Esophagus muscularis mucosa (tissue), 4 donors: ENCODE data around the gene ELP6. TPM values are rescaled to one million over a fixed set of nuclear protein-coding genes. Genes with fewer than 3 reads are reported as not detected.
"Not testable (repeated sequence)": the region's sequence is repeated elsewhere in the genome, so short reads cannot be mapped to it uniquely, and the experiment has no call there.

Experiments
- DNase-seq: peaks from one replicate; pipeline ENCODE4 v3.0.0-alpha.2; 2017; ENCODE audit errors: extremely low spot score
- H3K27ac ChIP-seq, 4 donors: fragments of 200-600 bp; sonication (generic); replicated peaks in 1 of 4; 1 replicate in 3 of 4; 2 replicates in 1 of 4; pipeline ENCODE4 v1.5.1; 2016 to 2019; ENCODE audit warnings: mild to moderate bottlenecking in 1 of 4
- H3K27me3 ChIP-seq, 4 donors: fragments of 200-600 bp; sonication (generic); one replicate each; pipeline versions ENCODE4 v1.5.1 to v1.6.0; 2016 to 2019
- H3K36me3 ChIP-seq, 4 donors: fragments of 200-600 bp; sonication (generic); one replicate each; pipeline ENCODE4 v1.5.1; 2016 to 2019
- H3K4me1 ChIP-seq, 4 donors: fragments of 200-600 bp; sonication (generic); one replicate each; pipeline ENCODE4 v1.5.1; 2016 to 2019
- H3K4me3 ChIP-seq, 4 donors: fragments of 200-600 bp; sonication (generic); 1 replicate in 2 of 4; 2 replicates in 2 of 4; pipeline ENCODE4 v1.5.1; 2016 to 2019; ENCODE audit warnings: mild to moderate bottlenecking in 4 of 4, moderate library complexity in 1 of 4
- H3K9me3 ChIP-seq, 4 donors: fragments of 200-600 bp; sonication (generic); 1 replicate in 3 of 4; 2 replicates in 1 of 4; pipeline ENCODE4 v1.5.1; 2016 to 2019
- EP300 ChIP-seq: sonication (generic); formaldehyde crosslinking; IDR thresholded peaks from one replicate; pipeline ENCODE4 v1.6.1; 2017; ENCODE audit warnings: antibody characterized with exemption
- POLR2A ChIP-seq: fragments of 450-650 bp; IDR thresholded peaks from one replicate; pipeline ENCODE4 v1.6.1; 2017; ENCODE audit warnings: antibody characterized with exemption, moderate library complexity, mild to moderate bottlenecking, low read depth
- POLR2AphosphoS5 ChIP-seq, 2 donors: sonication (generic); formaldehyde crosslinking; IDR thresholded peaks; one replicate each; pipeline ENCODE4 v1.6.1; 2017; ENCODE audit warnings: antibody characterized with exemption in 2 of 2
- WGBS: methylation state at CpG from one replicate; pipeline ENCODE4 v1.1.5; 2018; 5-methylcytosine and 5-hydroxymethylcytosine counted together
- intact Hi-C: fragments of 100-400 bp; cut with DNase I; formaldehyde crosslinking; loops from one replicate; pipeline ENCODE4 v1.15.1; 2023
- total RNA-seq, 4 donors: library from RNA; depleted of rRNA; stranded (reverse); fragments of >200 nt; gene quantifications; one replicate each; pipeline versions ENCODE4 v1.1.0 to v1.2.1, GENCODE V29; 2016
- TF ChIP-seq, protein P1 (sequence below), 3 experiments: fragments of 200-600 bp in 2 of 3; fragments of 450-650 bp in 1 of 3; sonication (generic) in 2 of 3; IDR thresholded peaks; one replicate each; pipeline ENCODE4 v1.5.1; 2017 to 2019; ENCODE audit warnings: antibody characterized with exemption in 3 of 3, mild to moderate bottlenecking in 2 of 3, moderate library complexity in 1 of 3

The ELP6 gene
- total RNA-seq, 4 donors from 2014 or later = 19.0 to 20.8 (median 19.2) TPM

DNA sequence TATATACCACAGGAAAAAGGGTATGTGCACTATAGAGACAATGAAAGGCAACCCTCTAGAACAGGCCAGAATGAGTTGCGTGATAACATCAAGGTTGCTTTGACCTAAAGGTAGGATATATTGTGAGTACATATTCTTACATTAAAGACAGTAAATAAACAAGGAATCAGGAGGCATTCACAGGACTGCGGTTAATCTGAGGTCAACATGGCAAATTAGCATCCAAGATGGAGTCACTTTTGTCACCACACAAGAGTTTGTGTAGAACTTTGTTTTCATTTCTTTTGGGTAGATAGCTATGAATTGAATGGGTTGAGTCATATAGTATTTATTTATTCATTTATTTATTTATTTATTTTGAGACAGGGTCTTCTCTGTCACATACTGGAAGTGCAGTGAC is 26.2 kb downstream of the ELP6 start:
- no peaks in the 10 kb centered on the region for H3K4me1 ChIP-seq
- intact Hi-C loops = no loop called here
- peaks cover 0 to 19% (median 2%) of the 10 kb centered on the region in 4 donors for H3K36me3 ChIP-seq
- DNase-seq = no peak
- no peak overlapping the region for H3K4me3 ChIP-seq
- no peak overlapping the region for H3K27ac ChIP-seq
- H3K27me3 ChIP-seq = no peaks in the 10 kb centered on the region
- TF ChIP-seq, protein P1, sequence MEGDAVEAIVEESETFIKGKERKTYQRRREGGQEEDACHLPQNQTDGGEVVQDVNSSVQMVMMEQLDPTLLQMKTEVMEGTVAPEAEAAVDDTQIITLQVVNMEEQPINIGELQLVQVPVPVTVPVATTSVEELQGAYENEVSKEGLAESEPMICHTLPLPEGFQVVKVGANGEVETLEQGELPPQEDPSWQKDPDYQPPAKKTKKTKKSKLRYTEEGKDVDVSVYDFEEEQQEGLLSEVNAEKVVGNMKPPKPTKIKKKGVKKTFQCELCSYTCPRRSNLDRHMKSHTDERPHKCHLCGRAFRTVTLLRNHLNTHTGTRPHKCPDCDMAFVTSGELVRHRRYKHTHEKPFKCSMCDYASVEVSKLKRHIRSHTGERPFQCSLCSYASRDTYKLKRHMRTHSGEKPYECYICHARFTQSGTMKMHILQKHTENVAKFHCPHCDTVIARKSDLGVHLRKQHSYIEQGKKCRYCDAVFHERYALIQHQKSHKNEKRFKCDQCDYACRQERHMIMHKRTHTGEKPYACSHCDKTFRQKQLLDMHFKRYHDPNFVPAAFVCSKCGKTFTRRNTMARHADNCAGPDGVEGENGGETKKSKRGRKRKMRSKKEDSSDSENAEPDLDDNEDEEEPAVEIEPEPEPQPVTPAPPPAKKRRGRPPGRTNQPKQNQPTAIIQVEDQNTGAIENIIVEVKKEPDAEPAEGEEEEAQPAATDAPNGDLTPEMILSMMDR (IDR thresholded peaks at IDR 0.05) = no peak
- TF ChIP-seq POLR2AphosphoS5 (IDR thresholded peaks at IDR 0.05) (no peak), POLR2A (no peak), EP300 (no peak)
- no peaks in the 10 kb centered on the region for H3K9me3 ChIP-seq
- 98% methylated on average over 2 of the region's 2 CpGs for WGBS

DNA sequence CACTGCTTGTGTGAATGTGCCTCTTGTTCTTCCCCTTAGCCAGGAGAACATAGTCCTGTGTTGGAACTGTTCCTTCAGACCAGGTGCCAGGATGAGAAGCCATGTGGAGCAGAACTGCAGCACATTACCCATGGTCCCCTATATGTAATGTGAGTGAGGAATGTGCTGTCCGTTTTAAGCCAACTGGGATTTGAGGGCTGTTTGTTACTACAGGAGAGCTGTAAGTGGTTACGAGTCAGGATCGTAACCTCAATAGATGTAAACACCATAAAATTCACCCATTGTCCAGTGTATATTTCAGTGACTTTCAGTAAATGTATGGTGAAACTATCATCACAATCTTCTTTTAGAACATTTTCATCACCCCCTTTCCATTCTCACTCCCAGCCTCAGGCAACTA is 27.7 kb downstream of the ELP6 start:
- H3K27me3 ChIP-seq = no peaks in the 10 kb centered on the region
- no peak overlapping the region for H3K27ac ChIP-seq
- peaks cover 0 to 6% (median 0%) of the 10 kb centered on the region in 4 donors for H3K36me3 ChIP-seq
- no peak overlapping the region for H3K4me3 ChIP-seq
- H3K4me1 ChIP-seq = no peaks in the 10 kb centered on the region
- WGBS = 86% methylated on average over 3 of the region's 3 CpGs
- TF ChIP-seq EP300 (no peak), POLR2A (no peak), POLR2AphosphoS5 (IDR thresholded peaks at IDR 0.05) (no peak)
- TF ChIP-seq, protein P1 (IDR thresholded peaks at IDR 0.05) = no peak
- H3K9me3 ChIP-seq = no peaks in the 10 kb centered on the region
- DNase-seq = no peak
- intact Hi-C loops = no loop called here

DNA sequence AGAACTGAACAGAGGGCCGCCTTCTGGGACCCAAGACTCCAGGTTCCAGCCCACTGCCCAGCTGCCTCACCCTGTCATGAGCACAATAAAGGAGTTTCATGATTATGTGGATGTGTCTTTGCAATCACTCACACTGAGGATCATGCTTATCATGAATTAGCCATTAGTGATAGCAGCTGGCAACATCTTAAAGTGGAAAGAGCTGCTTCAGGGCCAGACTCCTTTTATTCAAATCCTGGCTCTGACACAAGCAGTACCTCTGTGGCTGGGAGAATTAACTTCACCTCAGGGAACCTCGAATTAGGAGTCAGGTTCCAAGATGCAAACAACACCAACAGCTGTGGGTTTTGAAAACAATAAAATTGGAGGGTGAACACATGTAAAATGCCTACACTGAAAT is 31.1 kb downstream of the ELP6 start:
- intact Hi-C loops = no loop called here
- Histone ChIP-seq H3K27me3 (no peaks in the 10 kb centered on the region), H3K36me3 (no peaks in the 10 kb centered on the region), H3K9me3 (no peaks in the 10 kb centered on the region), H3K4me3 (no peak overlapping the region), H3K4me1 (no peaks in the 10 kb centered on the region), H3K27ac (no peak overlapping the region)
- TF ChIP-seq, protein P1 (IDR thresholded peaks at IDR 0.05) = no peak
- no peak for TF ChIP-seq POLR2A
- TF ChIP-seq EP300 = no peak
- no peak for TF ChIP-seq POLR2AphosphoS5 (IDR thresholded peaks at IDR 0.05)
- 56% methylated on average over 2 of the region's 2 CpGs for WGBS
- DNase-seq = no peak

GRCh38 chr3:47481763-47482162 is 31.7 kb downstream of the ELP6 start:
- H3K4me3 ChIP-seq, H3K36me3 ChIP-seq, intact Hi-C loops, H3K4me1 ChIP-seq, H3K27ac ChIP-seq, DNase-seq, H3K27me3 ChIP-seq, H3K9me3 ChIP-seq: not testable (repeated sequence)
- 73% methylated on average over 4 of the region's 4 CpGs for WGBS

- H3K9me3 ChIP-seq, DNase-seq: not testable (repeated sequence)
These were observed 33.2 kb downstream of the ELP6 start for GRCh38 chr3:47480267-47480666.

DNA sequence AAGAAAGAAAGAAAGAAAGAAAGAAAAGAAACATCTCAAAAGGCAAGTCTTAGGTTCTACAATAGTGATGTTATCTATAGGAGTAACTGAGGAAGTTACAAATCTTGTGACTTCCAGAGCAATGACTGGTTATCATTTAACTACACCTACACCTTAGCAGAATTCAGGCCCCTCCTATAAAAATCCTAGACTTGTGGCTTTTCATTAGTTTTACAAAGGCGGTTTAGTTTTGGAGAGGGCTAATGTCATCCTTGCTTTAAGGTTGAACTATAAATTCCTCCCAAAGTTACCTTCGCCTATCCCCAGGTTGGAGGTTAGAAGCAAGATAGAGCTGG is 33.7 kb downstream of the ELP6 start:
- H3K9me3 ChIP-seq = no peaks in the 10 kb centered on the region
- H3K36me3 ChIP-seq = no peaks in the 10 kb centered on the region
- intact Hi-C loops = no loop called here
- no peak for DNase-seq
- no peak overlapping the region for H3K27ac ChIP-seq
- no peak for TF ChIP-seq POLR2A
- no peak for TF ChIP-seq EP300
- no peak for TF ChIP-seq POLR2AphosphoS5 (IDR thresholded peaks at IDR 0.05)
- TF ChIP-seq, protein P1 (IDR thresholded peaks at IDR 0.05) = no peak
- 100% methylated on average over 2 of the region's 2 CpGs for WGBS
- H3K27me3 ChIP-seq = no peaks in the 10 kb centered on the region
- peaks cover 11 to 18% (median 14%) of the 10 kb centered on the region in 4 donors for H3K4me1 ChIP-seq
- H3K4me3 ChIP-seq = no peak overlapping the region

More at GRCh38 chr3:47480267-47480666, 33.2 kb downstream of the ELP6 start:
- H3K36me3 ChIP-seq, H3K4me3 ChIP-seq, H3K27ac ChIP-seq, intact Hi-C loops, H3K27me3 ChIP-seq: not testable (repeated sequence)
- peaks cover 10 to 14% (median 12%) of the 10 kb centered on the region in 4 donors for H3K4me1 ChIP-seq
- WGBS = 93% methylated on average over 6 of the region's 6 CpGs
